ENCODE measurements around the gene M1AP. TPM values are rescaled to one million over a fixed set of nuclear protein-coding genes. Genes with fewer than 3 reads are reported as not detected.

M1AP gene, protein sequence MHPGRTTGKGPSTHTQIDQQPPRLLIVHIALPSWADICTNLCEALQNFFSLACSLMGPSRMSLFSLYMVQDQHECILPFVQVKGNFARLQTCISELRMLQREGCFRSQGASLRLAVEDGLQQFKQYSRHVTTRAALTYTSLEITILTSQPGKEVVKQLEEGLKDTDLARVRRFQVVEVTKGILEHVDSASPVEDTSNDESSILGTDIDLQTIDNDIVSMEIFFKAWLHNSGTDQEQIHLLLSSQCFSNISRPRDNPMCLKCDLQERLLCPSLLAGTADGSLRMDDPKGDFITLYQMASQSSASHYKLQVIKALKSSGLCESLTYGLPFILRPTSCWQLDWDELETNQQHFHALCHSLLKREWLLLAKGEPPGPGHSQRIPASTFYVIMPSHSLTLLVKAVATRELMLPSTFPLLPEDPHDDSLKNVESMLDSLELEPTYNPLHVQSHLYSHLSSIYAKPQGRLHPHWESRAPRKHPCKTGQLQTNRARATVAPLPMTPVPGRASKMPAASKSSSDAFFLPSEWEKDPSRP
- total RNA-seq = 1.1 TPM

DNA sequence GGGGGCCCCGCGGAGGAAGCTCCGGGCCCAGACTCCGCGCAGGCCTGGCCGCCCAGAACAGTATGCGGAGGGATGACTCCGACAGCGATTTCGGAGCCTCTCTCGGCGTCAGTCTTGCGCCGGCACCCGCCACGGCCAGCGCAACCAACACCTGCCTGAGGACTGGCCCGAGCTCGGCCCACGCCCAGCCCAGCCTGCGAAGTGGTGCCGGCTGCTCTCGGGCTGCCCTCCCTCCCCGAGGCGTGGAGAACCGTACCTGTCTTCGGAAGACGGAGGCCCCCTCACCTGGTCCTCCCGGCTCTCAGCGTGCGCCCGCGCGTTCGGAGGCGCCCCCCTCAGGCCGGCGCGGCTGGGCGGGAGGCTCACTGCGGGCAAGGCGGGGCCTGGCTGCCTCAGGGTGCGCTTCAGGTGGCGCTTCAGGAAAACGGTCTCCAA is at the start of gene M1AP:
M1AP (minus strand) TSS at position 322 of the 435 bp plus-strand sequence. CDS start 8,055 bp downstream, outside the sequence.
- intact Hi-C loops (cut with DNase I) = no loop called here
- ATAC-seq (no peak), DNase-seq (ENCODE audit: low spot score) (no peak)

DNA sequence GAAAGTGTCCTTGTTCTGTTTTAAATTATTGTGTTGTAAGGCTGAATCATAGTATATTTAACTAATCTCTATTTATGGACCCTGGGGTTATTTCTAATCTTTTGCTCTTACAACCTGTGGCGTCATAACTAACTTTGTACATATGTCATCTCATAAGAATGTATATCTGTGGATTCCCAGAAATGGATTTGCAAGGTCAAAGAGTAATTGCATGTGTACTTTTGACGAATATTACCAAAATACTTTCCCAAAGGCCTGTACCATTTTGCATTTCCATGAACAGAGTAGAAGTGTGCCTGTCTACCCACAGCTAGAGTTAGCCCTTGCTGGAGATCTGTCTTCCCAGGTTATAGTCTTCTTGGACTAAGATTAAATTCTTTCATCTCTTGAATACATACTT is 48.7 kb upstream of the M1AP start:
- no peak for ATAC-seq
- intact Hi-C loops (cut with DNase I) = no loop called here

DNA sequence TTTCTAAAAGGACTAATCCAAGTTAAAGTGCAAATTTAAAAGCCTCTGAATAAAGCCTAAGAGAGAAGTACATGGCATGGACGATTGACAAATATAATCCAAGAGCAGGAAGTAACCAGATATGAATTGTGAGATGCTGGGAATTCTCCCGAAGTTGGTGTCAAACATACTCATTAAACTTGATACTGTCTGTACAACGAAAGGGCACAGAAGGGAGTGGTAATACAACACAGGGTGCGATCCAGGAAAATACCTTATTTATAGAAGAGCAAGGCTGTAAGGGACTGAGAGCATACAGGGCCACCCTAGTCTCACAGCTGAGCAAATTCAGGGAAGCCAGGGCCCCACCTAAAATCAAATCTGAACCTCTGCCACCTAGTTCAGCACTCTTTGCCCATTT is 47.5 kb upstream of the M1AP start:
- intact Hi-C loops (cut with DNase I) = no loop called here
- DNase-seq (ENCODE audit: low spot score) = no peak
- no peak for ATAC-seq

More for the DNA sequence above, 48.7 kb upstream of the M1AP start:
- no peak for DNase-seq (ENCODE audit: low spot score)

DNA sequence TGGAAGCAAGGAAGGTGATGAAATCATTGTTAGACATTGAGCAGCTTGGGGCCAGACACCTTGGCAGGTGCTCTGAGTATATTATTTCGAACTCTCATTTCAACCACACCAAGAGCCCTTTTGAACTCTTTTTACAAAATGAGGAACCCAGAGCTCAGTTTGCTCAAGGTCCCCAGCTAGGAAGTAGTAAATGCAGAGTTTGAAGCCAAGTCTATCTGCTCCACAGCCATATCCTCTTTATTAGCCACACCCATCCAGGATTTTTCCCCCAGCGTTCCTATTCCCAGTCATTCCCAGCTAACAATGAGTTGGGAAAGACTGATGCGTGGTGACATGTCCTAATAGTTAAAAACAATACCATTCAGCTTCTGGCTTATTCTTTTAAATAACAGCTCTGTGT is 46.2 kb upstream of the M1AP start:
- intact Hi-C loops (cut with DNase I) = no loop called here

DNA sequence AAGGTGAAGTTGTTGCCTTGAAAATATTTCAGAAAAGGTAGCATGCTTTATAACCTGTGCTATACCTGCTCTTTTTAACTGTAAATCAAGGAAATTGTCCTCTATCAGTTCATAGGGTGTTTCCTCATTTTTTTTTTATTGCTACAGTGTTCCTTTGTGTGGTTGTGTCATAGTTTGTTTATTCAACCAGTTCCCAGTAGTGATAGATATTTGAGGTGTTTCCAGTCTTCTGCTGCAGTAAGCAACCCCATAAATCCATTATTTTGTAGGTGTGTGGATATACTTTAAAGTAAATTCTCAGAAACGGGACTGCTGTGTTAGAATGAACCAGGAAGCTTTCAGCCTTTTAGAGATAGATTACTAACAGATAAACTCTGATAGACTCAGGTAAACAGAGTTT is 45.5 kb upstream of the M1AP start:
- intact Hi-C loops (cut with DNase I) = no loop called here
- ATAC-seq (no peak), DNase-seq (ENCODE audit: low spot score) (no peak)

More for the DNA sequence above, 46.2 kb upstream of the M1AP start:
- no peak for DNase-seq (ENCODE audit: low spot score)
- ATAC-seq = no peak

DNA sequence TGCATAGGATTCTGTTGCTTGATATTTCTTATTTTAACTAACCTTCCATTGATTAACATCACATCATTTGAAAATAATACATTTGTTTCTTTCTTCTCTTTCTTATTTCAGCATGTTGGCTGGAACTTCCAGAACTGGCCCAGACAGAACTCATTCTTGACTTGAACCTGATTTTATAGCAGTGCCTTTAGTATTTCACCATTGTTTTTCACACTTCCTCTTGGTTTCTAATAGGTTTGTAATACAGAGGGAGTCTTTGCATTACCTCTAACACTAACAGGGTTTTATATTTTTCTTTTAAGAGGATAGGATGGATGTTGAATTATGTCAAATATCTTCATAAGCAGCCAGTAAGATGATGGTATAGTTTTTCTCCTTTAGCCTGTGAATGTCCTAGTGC is 45.1 kb upstream of the M1AP start:
- intact Hi-C loops (cut with DNase I) = no loop called here
- DNase-seq (ENCODE audit: low spot score) (no peak), ATAC-seq (no peak)

DNA sequence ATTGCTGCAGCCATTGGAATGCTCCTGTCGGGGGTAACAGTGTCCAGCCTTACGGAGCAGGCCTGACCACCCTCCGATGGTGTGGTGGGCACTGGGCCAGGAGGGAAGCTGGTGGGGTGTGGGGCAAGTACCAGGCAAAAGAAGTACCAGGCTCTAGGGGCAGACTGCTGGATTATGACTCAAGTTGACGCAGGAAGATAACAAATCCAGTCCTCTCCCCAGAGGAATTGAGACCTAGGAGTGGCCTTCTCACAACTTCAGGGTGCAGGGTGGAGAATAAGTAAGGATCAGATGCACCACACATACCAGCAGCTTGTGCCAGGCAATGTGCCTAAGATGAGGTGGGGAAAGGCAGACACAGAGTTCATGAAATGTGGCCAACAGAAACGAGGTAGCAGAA is 43.8 kb upstream of the M1AP start:
- DNase-seq (ENCODE audit: low spot score) = no peak
- intact Hi-C loops (cut with DNase I) = no loop called here
- ATAC-seq = no peak

DNA sequence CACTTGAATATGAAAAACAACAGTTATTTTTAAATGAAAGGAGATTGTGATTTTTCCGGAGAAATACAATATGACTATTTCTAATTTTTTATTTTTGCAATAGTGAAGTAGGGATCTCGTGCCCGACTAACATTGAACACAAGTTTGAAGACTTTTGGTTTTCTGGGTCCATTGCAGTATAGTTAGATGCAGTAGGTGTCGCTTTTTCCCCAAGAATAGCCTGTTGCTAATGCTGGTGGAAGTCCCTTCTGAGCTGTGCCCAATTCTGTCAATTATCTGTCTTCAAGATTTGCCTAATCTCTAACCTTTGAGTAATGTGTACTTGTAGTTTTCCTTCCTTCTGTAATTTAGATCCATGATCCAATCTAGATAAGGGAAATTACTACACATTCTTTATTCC is 42.4 kb upstream of the M1AP start:
- ATAC-seq (peak; percentile 72), DNase-seq (ENCODE audit: low spot score) (no peak)
- intact Hi-C loops (cut with DNase I) = no loop called here

DNA sequence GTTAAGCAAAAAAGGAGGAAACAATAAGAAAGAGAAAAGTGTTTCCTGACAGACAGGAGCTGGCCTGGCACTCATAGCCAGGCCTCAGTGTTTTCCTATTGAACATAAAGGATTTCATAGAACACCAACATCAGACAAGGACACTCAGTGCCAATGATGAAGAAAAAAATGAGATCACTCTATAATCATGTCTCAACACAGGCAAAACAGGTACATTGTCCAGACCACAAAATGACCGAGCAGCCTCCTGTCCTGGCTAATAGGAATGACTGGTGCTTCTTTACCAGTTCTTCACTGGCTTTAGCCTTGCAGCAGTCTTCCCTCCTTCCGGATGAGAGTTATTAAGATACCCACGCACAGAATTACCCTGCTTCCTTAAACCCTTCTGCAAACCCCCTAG is 41.5 kb upstream of the M1AP start:
- no peak for DNase-seq (ENCODE audit: low spot score)
- intact Hi-C loops (cut with DNase I) = no loop called here
- no peak for ATAC-seq

DNA sequence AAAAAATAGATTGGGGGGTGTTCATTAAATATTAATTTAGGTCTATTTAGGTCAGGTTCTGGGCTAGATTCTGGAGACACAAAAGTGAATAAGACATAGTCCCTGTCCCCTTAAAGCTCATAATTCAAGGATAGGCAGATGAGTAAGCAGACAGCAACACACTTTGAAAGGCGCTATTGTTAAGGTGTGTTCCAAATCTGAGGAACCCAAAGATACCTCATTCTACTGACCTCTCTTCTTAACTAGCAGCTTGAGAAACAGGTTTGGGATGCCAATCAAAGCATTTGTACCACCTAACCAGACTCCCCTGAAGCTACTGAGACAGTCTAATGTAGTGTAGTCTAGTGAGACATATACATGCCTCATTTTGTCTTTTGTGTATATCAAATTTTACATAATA is 40.8 kb upstream of the M1AP start:
- intact Hi-C loops (cut with DNase I) = no loop called here
- ATAC-seq = no peak

DNA sequence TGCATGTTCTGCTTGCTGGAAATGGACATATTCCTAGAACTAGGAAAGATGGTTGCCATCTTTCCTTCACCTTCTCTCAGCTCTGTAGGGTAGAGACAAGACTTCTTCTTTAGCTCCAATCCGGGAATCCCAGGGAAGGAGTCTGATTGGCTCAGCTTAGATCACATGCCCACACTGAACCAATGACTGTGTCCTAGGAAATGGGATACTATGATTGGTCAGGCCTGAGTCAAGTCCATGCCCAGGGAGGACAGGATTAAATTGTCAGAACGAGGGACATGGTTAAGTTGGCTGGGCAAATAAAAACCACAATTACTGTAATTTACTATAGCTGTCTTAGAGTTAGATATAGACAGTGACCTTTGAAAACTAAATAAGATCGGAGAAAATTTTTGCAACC is 37.3 kb upstream of the M1AP start:
- intact Hi-C loops (cut with DNase I) = no loop called here
- ATAC-seq = no peak

More for the DNA sequence above, 40.8 kb upstream of the M1AP start:
- DNase-seq (ENCODE audit: low spot score) = no peak

DNA sequence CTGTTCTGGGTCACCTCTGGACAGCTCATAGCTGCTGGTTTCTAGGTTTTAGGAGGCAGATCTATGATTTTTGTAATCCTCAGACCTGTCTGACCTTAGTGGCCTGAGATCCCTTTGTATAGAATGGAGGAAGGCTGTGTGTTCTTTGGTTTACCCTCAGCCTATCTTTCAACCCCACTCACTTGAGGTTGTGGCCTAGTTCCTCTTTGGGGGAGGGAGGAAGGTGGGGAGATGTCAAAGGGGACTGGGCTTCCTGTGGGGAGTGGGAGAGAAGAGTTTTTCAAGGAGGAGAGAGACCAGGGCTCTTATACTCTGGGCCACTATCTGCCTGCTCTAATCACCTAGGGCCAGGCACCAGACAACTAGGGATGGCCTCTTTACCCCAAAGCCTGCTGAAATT is 34.4 kb upstream of the M1AP start:
- no peak for DNase-seq (ENCODE audit: low spot score)
- ATAC-seq = no peak
- intact Hi-C loops (cut with DNase I) = no loop called here

More for the DNA sequence above, 37.3 kb upstream of the M1AP start:
- no peak for DNase-seq (ENCODE audit: low spot score)

DNA sequence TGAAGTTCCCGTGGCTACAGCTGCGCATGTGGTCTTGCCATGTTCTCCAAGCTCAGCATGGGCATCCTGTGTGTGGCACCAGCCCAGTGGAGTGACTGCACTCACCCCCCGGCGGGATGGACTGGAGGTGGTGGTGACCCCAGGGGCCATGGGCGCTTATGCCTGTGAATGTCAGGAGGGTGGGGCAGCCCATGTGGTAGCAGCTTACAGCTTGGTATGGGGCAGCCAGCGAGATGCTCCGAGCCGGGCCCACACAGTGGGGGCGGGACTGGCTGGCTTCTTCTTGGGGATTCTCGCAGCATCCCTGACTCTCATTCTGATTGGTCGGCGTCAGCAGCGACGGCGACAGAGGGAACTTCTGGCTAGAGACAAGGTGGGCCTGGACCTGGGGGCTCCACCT is 31.5 kb upstream of the M1AP start:
- ATAC-seq = no peak
- DNase-seq (ENCODE audit: low spot score) = no peak
- intact Hi-C loops (cut with DNase I) = no loop called here

DNA sequence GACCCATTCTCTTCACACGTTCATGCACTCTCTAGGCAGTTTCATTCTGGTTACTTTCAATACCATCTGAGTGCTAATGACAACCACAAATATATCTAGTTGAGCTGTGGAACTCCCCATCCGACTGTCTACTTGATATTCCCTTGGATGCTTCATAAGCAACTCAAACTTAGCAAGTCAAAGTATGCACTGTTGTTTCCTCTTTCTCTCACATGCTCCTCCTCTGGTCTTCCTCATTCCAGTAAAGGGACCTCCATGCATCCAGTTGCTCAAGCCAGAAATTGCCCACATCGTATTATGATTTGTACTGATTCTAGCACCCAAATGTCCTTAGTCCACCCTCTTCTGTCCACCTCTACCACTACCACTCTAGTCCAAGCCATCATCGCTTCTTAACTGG is 28.2 kb upstream of the M1AP start:
- ATAC-seq (no peak), DNase-seq (ENCODE audit: low spot score) (no peak)
- intact Hi-C loops (cut with DNase I) = no loop called here

DNA sequence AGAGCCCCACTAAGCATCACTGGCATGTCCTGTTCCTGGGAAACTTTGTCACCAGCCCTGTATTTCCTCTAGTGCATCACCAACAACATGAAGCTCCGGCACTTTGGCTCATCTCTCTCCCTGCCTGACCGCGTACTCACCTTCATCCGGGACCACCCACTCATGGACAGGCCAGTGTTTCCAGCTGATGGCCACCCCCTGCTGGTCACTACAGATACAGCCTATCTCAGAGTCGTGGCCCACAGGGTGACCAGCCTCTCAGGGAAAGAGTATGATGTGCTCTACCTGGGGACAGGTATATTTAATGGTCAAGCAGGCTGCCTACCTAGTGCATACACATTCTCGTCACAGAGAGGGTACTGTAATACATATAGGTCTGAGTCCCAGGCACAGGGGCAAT is 27.0 kb upstream of the M1AP start:
- intact Hi-C loops (cut with DNase I) = no loop called here
- DNase-seq (ENCODE audit: low spot score) (no peak), ATAC-seq (no peak)

DNA sequence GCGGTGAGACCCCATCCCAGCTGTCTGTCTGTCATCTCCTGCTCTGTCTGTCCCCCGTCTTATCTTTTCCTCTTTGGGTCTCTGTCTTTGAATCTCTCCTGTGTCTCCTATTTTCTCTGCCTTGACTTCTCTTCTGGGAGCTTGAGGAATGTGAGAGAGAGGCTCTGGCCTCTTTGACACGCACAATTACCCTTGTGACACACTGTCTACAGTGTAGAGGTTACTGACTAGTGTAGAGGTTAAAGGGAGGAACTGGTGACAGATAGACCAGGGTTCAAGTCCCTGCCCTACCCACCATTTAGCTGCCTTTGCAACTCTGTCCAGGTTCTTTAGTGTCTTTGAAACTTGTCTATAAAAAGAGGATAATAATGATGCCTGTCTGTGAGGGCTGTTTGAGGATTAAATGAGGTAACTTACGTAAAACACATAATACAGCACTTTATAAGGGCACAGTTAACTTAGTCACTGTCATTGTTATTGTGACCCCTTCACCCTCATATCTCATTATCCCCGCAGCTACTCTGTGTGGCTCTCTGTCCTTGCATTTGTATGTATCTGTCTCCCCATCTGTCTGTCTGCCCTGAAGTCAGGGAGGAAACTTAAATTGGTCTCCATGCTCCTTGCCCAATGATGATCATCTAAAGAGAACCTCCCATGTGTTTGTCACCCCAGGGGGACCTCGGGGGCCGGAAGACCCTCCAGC is 25.8 kb upstream of the M1AP start:
- intact Hi-C loops (cut with DNase I) = no loop called here
- no peak for ATAC-seq
- no peak for DNase-seq (ENCODE audit: low spot score)

DNA sequence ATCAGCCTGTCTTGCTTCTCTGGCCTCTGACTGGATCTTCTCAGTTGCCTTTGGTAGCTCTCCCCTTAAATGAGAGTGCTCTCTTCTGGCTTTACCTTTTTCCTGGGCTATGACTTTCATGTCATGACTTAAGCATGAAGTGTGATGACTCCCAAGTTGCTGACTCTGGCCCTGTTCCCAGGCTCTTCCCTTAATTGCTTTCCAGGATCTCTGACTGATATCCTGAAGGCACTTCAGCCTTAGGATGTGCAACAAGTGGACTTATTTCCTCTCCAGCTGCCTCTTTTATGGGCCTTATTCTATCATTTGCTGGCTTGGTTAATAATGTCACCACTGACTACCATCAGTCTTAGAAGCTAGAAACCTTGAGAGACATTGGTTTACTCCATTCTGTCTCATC is 23.3 kb upstream of the M1AP start:
- intact Hi-C loops (cut with DNase I) = no loop called here
- DNase-seq (ENCODE audit: low spot score) (no peak), ATAC-seq (no peak)

DNA sequence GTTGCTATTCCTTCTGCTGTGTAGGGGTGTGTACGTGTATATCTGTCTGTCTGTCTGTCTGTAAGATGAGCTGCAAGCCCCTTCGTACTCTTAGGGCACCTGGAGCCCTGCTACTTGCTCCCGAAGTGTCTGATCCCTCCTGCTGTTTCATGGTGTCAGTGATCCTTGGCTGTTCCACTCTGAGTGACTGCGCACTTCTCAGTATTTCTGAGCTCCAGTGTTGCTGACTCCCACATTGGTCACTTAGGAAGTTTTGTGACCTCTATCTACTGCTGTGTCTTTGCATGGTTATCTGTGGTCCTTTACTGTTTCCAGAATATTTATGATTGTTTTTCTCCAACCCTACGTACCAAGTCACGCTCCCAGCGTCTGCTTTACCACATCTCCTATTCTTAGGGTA is 22.1 kb upstream of the M1AP start:
- intact Hi-C loops (cut with DNase I) = no loop called here
- ATAC-seq = no peak
- DNase-seq (ENCODE audit: low spot score) = no peak

DNA sequence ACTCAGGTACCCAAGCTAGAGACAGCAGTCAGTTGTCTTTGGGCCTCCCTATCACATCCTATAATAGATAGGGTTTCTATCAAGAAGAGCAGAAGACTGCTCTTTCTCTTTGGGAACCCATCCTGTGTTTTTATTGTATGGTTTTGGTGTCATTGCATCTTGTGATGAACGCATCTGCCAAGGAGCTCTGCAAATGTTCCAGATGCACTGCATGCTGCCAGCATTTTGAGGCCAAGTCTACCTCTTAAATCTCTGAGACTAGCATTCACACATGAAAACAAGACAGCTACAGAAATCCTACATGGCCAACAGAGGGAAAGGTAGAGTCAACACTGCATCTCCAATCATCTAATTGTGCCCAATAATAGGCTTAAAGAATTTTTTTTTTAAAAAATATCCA is 20.0 kb upstream of the M1AP start:
- ATAC-seq = no peak
- no peak for DNase-seq (ENCODE audit: low spot score)
- intact Hi-C loops (cut with DNase I) = no loop called here

DNA sequence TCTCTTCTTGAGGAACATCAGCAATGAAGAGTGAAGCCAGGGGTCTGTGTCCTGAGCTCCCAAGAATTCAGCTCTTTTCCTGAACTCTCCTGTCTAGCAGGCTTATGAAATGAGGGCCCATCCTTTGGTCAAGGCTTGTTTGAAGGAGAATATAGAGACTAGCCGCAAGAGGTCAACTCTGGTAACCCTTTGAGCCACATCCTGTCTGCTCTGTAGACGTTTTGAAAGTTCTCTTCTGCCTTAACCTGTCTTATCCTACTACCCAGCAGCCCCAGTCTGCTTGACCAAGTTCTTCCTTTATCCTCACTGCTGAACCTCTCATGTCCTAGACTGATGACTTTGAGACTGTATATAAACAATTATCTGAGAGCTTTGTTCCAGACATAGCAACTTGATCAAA is 11.3 kb upstream of the M1AP start:
- intact Hi-C loops (cut with DNase I) = no loop called here
- no peak for DNase-seq (ENCODE audit: low spot score)
- ATAC-seq = no peak

All from sciatic nerve (tissue), 2 donors.